ENCODE results near the gene PARP3.

Gene PARP3

DNA sequence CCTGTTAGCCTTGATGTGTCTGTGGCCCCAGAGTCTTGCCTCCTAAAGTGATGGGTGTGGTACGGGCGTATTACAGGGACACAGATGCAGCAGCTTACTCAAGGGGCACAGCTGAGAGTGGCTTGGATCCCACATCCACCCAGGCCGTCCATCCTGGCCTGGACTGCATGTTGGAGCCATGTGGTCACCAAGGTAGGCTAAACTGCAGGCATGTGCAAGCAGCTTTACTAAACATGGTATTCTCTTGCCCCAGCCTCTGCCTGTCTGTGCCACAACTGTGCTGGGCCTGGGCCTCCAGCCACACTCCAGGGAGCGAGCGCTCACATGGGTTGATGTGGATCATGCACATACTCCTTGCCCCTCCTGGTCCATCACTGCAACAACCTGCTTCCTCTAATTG lies 7.0 kb downstream of the PARP3 start:
- no peak for DNase-seq

DNA sequence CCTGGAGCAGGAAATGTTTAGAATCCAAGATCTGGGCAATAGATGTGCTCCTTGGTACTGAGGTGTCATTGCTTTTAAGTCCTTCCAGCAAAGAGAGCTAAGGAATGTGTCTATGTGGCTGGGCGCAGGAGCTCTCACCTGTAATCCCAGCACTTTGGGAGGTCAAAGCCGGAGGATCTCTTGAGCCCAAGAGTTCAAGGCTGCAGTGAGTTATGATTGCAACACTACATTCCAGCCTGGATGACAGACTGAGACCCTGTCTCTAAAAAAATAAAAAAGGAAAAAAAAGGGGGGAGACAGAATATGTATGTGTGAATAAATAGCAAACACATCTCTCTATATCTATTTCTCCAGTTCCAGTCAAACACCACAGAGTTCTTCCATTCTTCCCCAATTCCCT lies 8.7 kb downstream of the PARP3 start:
- DNase-seq = no peak

DNA sequence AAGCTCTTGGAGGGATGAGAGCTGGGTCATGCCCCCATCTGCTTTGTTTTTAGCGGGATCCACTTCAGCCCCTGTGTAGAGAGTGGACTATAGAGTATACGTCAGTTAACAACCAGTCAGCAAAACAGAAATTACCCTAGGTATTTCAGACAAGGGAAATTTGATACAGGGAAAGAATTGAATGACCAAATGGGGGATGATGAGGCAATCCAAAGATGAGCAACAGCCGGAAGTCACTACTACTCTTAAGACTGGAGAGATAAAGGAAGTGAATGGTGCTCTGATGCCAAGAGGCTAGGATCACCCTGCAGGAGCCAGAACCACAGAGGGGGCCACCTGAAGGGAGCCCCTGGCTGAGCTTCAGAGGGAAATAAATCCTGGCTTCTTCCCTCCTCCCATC lies 11.3 kb downstream of the PARP3 start:
- DNase-seq = no peak

- DNase-seq = no peak
Measured at GRCh38 chr3:51954105-51954504, 11.9 kb downstream of the PARP3 start.

DNA sequence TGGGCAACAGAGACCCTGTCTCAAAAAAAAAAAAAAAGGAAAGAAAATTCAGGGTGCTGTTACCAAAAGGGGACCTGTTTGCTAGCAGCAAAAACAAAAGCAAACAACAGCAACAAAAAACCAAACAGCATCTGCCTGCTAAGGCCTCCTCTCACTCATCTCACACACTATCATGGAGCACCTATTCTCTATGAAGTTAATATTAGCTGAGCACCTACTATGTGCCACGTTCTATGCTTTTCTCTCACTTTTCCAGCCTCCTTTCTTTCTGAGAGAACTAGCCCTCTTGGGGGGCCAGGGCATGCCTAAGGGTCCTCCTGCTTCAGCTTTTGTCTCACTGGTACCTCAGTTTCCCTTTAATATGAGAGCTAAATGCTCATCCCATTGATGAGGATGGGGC lies 12.6 kb downstream of the PARP3 start:
- DNase-seq = no peak

DNA sequence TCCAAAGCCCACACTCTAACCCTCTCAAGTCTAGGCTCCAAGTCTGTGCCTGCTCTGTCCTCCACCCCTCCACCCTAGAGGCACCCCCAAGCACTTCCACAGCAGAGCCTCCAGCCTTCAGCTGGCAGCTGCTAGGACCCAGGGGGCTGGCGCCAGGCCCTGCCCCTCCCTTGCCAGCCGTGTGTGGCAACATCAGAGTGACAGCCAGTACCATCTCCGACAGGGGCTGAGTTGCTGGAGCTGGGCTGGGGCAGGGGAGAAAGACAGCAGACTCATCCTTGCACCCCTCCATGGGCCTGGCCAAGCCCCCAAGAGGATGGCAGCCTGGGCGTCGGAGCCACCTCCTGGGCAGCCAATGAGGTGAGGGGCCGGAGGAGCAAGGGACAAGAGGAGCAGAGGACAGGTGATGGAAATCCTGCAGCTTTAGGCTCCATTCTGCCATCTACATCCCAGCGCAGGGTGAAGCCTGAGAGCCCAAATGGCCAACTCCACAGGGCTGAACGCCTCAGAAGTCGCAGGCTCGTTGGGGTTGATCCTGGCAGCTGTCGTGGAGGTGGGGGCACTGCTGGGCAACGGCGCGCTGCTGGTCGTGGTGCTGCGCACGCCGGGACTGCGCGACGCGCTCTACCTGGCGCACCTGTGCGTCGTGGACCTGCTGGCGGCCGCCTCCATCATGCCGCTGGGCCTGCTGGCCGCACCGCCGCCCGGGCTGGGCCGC lies 13.2 kb downstream of the PARP3 start, which contains the start of gene GPR62:
GPR62 (plus strand) TSS at position 207 of the 718 bp plus-strand sequence; CDS start at position 479, 272 bp downstream.
- DNase-seq = no peak

GRCh38 chr3:51955893-51956770 lies 14.0 kb downstream of the PARP3 start:
- peak; percentile 32 for DNase-seq

DNA sequence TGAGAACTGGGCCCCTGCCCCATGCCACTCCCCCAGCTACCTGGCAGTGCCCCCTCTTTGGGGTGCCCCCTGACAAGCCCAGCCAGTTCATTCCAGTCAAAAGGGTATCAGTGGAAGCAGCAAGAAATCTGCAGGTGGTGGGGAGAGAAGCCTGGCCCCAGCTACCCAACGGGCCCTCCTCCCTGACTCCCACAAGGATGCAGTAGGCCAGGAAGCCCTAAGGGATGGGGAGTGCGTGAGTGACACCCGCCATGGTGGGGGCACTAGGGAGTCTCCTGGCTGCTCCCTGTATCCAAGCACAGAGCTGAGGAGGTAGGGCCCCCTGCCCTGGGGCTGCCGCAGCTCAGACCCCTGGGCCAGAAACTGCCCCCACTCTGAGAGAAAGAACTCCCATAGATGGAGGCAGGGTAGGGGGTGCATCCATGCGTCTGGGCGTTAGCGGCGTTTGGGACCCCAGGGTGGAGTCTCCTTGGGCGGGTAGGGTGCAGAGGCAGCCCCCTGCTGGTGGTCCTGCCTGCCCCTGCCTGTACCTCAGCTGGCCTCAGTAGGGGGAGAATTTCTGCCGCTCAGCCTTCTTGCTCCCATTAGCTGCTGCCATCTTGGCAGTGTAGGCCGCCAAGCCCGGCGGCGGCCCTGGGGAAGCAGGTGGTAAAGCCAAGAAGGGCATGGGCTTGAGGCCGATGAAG lies 15.5 kb downstream of the PARP3 start:
- no peak for DNase-seq

DNA sequence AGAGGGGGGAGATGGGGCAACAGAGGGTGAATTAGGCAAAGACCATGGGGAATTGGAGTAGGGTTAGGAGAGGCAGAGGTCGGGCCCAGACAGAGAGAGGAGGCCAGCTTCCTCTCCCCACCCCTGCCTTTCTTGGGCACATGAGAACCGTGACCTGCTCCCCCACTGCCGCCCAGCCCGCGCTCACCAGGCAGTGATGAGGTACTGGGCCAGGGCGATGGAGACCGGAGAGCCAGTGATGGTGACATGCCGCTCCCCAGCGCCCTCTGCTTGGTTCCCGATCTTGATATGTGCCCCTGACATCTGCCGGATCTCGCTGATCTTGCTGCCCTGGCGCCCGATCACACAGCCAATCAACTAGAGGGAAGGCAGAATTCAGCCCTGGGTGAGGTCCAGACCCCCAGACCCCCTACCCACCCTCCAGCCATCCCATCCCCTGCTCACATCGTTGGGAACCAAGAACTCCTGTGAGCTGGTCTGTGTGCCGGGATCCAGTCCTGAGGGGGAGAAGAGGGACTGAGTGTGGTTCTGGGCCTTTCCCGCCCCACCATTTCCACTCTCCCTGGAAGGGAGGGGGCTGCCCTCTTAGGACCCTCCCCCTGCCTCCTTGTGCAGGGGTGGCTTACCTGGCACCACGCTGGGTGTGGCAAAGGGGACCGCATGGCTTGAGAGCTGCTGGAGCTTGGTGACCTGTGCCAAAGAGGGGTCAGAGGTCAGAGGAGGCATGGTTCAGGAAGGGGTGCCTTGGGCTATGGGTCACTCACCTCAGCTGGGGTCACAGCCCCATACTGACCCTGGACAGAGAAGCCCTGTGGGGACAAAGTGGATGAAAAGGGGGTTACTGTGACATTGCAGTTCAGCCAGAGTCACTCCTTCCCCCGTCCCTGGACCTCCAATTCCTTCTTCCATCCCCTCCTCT lies 16.7 kb downstream of the PARP3 start:
- DNase-seq = no peak

DNA sequence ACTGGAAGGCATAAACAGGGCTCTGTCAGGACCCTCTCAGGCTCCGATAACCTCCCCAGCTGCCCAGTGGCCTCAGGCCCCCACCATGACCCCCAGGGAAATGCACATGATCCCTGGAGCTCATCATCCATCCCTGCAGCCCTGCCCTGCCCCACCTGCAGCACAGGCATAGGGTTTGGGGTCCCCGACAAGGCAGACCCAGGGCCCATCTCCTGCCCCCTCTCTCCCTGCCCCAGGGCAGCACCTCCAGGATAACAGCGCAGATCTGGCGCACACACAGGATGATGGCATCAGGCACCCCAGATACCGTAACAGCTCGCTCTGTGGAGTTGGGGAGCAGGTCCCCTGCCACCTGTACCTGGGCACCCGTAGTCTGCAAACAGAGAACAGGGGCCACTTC lies 17.5 kb downstream of the PARP3 start:
- DNase-seq = no peak

- DNase-seq = no peak
Measured at GRCh38 chr3:51960386-51960785, 18.2 kb downstream of the PARP3 start.

GRCh38 chr3:51961011-51961410 lies 18.8 kb downstream of the PARP3 start:
- no peak for DNase-seq

DNA sequence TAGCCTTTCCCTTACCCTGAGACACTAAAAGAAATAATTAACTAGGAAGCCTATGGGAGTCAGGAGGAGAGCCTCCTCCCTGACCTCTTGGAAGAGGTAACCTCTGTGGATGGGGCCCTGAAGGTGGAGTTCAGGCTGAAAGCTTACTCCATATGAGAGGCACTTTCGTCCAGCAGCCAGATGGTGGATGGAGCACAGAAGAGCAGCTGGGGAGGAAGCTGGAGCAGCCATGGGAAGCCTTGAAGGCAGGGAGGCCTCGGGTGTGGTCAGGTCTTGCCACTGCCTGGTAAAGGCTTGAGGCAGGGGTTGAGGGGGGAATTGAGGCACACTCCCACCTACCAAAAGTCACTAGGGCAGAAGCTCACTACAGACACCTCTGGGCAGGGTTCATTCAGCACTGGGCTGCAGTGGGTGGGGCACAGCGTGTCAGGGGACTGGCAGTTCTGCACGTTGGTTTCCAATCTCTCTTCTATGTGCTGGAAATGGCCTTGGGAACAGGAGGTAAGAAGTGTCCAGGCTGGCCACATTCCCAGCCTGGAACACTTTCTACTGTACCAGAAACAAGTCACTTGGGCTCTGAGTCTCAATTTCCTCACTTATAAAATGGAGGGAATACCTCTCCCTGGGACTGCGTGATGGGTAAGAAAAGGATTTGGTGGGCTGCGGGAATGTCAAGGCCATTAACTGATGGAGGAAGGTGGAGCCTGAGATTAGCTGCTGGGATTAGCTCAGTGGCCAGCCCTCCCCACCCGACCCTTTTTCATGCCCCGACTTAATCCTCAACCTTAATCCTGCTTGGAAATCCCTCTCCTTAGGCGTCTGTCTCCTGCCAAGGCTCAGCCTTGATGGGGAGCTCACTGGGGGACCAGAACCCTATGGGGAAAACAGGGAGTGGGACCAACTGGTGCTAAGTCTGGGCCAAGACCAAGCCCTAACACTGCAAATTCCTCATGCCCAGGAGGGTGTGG lies 19.7 kb downstream of the PARP3 start:
- no peak for DNase-seq

DNA sequence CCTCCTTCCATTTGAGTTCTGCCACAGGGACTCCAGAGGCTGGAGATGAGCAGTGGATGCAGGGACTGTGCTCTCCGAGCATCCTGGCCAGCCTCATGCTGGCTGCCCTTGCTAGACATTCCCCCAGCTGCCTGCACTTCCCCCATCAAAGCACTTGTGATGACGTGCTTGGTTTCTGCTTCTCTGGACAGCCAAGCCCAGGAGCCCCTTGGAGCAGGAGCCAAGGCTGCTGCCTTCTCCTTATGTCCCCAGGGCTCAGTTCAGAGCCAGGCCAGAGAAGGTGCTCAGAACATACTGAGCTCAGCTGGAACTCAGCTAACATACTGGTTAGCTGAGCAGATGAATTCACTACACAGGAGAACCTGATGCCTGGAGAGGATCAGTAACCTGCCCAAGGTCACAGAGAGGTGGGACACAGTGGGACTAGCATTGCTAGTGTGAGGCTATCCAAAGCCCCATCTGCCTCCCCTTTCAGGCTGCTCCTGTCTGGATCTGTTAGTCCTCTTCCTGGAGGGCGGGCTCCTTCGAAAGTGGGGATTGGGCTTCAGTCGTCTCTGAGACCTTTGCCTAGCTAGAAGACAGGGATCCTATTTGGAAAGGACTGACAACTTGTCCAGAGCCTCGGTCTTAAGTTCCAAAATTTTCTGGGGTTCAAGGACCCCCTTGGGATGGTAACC lies 20.8 kb downstream of the PARP3 start:
- DNase-seq = no peak

DNA sequence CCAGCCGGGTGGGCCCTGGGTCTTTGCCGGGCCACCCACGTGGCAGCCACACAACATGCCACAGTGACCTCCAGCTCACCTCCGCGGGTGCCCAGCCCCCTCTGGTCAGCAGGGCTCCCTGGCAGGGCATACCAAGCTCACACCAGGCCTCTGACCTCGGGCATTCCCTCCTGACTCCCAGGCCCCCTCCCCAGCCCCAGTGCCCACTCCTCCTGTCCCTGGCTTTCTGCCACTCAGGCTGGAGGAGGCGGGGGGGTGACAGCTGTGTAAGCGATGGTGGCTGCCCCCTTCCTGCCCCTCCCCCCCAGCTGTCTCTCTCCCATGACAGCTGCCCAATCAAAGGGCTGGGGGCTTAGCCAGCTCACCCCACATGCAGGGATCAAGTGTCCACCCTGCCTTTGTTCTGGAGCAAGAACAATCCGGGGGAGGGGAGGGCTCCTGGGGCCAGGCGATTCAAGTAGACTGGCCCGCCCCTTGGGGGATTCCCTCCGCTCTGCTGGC lies 21.8 kb downstream of the PARP3 start:
- no peak for DNase-seq

DNA sequence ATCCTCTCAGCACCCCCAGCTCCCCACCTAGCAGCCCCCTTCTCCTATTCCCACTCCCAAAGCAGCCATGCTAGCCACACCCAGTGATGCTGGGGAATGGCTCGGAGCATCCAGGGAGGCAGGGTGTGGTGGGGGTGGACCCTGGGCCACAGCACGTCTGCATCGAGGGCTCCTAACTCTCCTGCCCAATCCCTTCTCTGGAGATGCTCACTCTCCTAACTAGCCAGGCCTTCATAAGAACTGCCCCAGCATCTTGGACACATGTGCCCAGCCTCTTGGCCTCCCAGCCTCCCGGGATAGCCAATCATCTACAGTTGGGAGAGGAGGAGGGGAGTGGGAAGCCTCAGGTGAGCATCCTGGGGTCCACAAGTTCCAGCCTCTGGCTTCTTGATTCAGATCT lies 22.4 kb downstream of the PARP3 start:
- DNase-seq = no peak

GRCh38 chr3:51966016-51966415 lies 23.9 kb downstream of the PARP3 start:
- DNase-seq = no peak

GRCh38 chr3:51966486-51966885 lies 24.3 kb downstream of the PARP3 start:
- DNase-seq = no peak

DNA sequence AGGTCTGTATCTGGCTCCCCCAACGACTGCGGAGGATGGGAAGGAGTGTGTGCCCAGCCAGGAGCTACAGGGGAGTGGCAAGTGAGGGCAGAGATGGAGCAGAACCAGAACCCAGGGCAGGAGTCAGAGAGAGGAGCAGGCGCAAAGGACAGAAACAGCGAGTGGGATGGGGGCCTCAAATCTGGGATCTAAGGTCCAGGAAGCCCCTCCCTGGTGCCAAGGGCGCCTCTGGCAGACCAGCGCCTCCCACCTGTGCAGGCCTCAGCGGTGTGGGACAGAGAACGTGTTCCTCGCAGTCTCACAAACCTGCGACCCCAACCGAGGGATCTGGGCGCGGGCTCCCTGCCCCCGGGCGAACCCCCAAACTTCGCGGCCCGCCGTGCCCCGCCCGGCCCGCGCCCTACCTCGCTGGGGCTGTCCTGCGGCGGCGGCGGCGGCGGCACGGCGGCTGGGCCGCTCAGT lies 24.8 kb downstream of the PARP3 start:
- DNase-seq = no peak
